ENCODE results near the gene DCDC2. TPM values are rescaled to one million over a fixed set of nuclear protein-coding genes. Genes with fewer than 3 reads are reported as not detected.

DCDC2 gene
- total RNA-seq, 1 experiment from 2014 or later = 45.1 TPM

DNA sequence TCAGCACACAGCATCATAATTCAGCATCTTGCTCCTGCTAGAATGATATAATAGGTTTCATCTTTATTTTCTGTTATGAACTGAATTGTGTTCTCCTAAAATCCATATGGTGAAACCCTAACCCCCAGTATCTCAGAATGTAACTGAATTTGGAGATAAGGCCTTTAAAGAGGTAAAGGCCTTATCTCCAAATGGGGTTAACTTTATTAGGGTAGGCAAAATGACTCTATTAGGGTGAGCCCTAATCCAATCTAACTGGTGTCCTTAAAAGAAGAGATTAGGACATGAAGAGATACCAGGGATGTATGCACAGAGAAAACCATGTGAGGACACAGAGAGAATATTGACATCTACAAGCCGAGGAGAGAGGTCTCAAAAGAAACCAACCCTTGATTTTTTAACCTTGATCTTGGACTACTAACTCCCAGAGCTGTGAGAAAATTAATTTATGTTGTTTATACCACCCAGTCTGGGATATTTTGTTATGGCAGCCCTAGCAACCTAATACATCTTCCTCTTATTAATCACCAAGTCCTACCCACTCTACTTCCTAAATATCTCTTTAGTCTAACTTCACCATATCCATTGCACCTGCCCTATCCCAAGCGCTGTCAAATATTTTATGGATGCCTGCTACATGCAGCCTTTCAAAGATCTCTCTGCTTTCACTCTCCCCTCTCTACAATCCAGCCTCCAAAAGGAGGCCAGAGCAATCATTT lies 36.4 kb upstream of the DCDC2 start:
- TF ChIP-seq, protein P1, sequence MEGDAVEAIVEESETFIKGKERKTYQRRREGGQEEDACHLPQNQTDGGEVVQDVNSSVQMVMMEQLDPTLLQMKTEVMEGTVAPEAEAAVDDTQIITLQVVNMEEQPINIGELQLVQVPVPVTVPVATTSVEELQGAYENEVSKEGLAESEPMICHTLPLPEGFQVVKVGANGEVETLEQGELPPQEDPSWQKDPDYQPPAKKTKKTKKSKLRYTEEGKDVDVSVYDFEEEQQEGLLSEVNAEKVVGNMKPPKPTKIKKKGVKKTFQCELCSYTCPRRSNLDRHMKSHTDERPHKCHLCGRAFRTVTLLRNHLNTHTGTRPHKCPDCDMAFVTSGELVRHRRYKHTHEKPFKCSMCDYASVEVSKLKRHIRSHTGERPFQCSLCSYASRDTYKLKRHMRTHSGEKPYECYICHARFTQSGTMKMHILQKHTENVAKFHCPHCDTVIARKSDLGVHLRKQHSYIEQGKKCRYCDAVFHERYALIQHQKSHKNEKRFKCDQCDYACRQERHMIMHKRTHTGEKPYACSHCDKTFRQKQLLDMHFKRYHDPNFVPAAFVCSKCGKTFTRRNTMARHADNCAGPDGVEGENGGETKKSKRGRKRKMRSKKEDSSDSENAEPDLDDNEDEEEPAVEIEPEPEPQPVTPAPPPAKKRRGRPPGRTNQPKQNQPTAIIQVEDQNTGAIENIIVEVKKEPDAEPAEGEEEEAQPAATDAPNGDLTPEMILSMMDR (conservative IDR thresholded peaks at IDR 0.05; ENCODE audit: low read depth, low read length) = no peak
- no peak for TF ChIP-seq EZH2 (IDR thresholded peaks at IDR 0.05; ENCODE audit: borderline replicate concordance, low read depth, low read length, poor library complexity, severe bottlenecking)
- BruUV-seq (replicated peaks) = no TSS peak
- Histone ChIP-seq H3K4me1 (ENCODE audit: insufficient read depth, low read length, poor library complexity, severe bottlenecking) (peaks cover 5% of the 10 kb centered on the region), H3K27me3 (replicated peaks; ENCODE audit: insufficient read depth, low read depth, low read length, poor library complexity) (no peaks in the 10 kb centered on the region), H3K9me3 (ENCODE audit: low read depth, low read length, poor library complexity, severe bottlenecking) (peaks cover 5% of the 10 kb centered on the region), H3K36me3 (ENCODE audit: insufficient read depth, low read length, poor library complexity, severe bottlenecking) (no peaks in the 10 kb centered on the region), H3K4me3 (ENCODE audit: low read depth, low read length, poor library complexity, severe bottlenecking) (no peak overlapping the region), H3K27ac (ENCODE audit: low read depth, low read length, poor library complexity, severe bottlenecking) (peak overlapping the region; percentile 52)
- intact Hi-C loops (cut with micrococcal nuclease; ENCODE audit: unreplicated experiment) = no loop called here
- ChIA-PET POLR2A (ENCODE audit: low non-redundant PET) (no interaction called here), CTCF (no interaction called here)
- no peak for DNase-seq (ENCODE audit: low spot score)

DNA sequence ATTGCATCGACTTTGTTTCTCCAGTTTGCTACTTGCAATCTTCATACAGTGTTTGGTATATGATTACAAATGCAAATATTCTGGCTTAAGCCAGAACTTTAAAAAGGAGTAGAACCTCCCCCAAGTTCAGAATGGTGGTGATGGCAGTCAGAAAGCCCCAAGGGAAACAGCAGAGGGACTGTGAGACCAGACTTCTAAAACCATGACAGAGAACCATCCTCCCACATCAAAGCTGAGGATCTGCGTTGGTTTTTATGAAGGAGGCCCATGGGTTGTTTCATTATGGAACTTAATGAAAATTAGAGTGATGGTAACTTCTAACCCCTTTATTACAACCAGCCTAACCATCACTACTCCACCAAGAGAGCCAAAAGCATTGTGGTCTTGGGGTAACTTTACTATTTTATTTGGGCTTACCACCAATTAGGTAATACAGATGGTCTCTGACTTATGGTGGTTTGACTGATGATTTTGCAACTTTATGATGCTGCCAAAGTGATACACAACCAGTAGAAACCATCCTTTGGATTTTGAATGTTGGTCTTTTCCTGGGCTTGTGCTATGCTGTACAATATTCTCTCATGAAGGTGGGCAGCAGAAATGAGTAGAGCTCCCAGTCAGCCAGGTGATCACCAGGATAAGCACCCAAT lies 34.0 kb upstream of the DCDC2 start:
- H3K27ac ChIP-seq (ENCODE audit: low read depth, low read length, poor library complexity, severe bottlenecking) = no peak overlapping the region
- ChIA-PET CTCF (no interaction called here), POLR2A (ENCODE audit: low non-redundant PET) (no interaction called here)
- intact Hi-C loops (cut with micrococcal nuclease; ENCODE audit: unreplicated experiment) = no loop called here
- H3K9me3 ChIP-seq (ENCODE audit: low read depth, low read length, poor library complexity, severe bottlenecking) = peaks cover 5% of the 10 kb centered on the region
- peaks cover 14% of the 10 kb centered on the region for H3K4me1 ChIP-seq (ENCODE audit: insufficient read depth, low read length, poor library complexity, severe bottlenecking)
- H3K27me3 ChIP-seq (replicated peaks; ENCODE audit: insufficient read depth, low read depth, low read length, poor library complexity) = no peaks in the 10 kb centered on the region
- TF ChIP-seq, protein P1 (conservative IDR thresholded peaks at IDR 0.05; ENCODE audit: low read depth, low read length) = no peak
- TF ChIP-seq EZH2 (IDR thresholded peaks at IDR 0.05; ENCODE audit: borderline replicate concordance, low read depth, low read length, poor library complexity, severe bottlenecking) = no peak
- H3K4me3 ChIP-seq (ENCODE audit: low read depth, low read length, poor library complexity, severe bottlenecking) = no peak overlapping the region
- BruUV-seq (replicated peaks) = no TSS peak
- DNase-seq (ENCODE audit: low spot score) = no peak
- H3K36me3 ChIP-seq (ENCODE audit: insufficient read depth, low read length, poor library complexity, severe bottlenecking) = no peaks in the 10 kb centered on the region

DNA sequence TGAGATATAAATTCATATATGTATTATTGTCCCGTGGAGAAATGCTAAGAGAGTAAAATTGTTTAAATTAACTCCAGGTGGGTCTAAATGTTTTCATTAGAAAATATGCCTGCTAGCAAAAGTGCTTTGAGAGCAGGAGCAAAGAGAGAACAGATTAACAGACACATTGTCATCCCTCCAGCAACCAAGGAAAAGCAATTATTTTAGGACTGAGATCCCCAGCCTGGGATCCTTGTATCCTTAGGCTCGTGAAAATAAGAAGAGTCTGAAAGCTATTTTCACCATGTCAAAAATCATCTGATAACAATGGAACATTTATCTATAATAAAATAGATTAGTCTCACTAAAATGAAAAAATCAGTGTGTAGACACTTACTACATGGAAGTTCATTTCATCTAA lies 33.3 kb upstream of the DCDC2 start:
- Histone ChIP-seq H3K4me3 (ENCODE audit: low read depth, low read length, poor library complexity, severe bottlenecking) (no peak overlapping the region), H3K27ac (ENCODE audit: low read depth, low read length, poor library complexity, severe bottlenecking) (no peak overlapping the region), H3K27me3 (replicated peaks; ENCODE audit: insufficient read depth, low read depth, low read length, poor library complexity) (no peaks in the 10 kb centered on the region), H3K9me3 (ENCODE audit: low read depth, low read length, poor library complexity, severe bottlenecking) (no peaks in the 10 kb centered on the region), H3K36me3 (ENCODE audit: insufficient read depth, low read length, poor library complexity, severe bottlenecking) (no peaks in the 10 kb centered on the region), H3K4me1 (ENCODE audit: insufficient read depth, low read length, poor library complexity, severe bottlenecking) (peaks cover 14% of the 10 kb centered on the region)
- TF ChIP-seq EZH2 (IDR thresholded peaks at IDR 0.05; ENCODE audit: borderline replicate concordance, low read depth, low read length, poor library complexity, severe bottlenecking) = no peak
- TF ChIP-seq, protein P1 (conservative IDR thresholded peaks at IDR 0.05; ENCODE audit: low read depth, low read length) = no peak
- ChIA-PET CTCF (no interaction called here), POLR2A (ENCODE audit: low non-redundant PET) (no interaction called here)
- no peak for DNase-seq (ENCODE audit: low spot score)
- intact Hi-C loops (cut with micrococcal nuclease; ENCODE audit: unreplicated experiment) = no loop called here
- BruUV-seq (replicated peaks) = no TSS peak
